WTC11 (cell line): ENCODE data around the gene SLC39A5.

Source experiments
- ATF2 ChIP-seq: sonication (generic); formaldehyde crosslinking; IDR thresholded peaks from 2 replicates; pipeline ENCODE4 v1.8.1; 2022; ENCODE audit warnings: low read depth, missing genetic modification reagents, borderline replicate concordance
- CTCF ChIP-seq: fragments of 200-600 bp; IDR thresholded peaks from 2 replicates; pipeline ENCODE4 v1.8.0; 2022; ENCODE audit warnings: antibody characterized with exemption
- FOXJ3 ChIP-seq: sonication (generic); formaldehyde crosslinking; IDR thresholded peaks from 2 replicates; pipeline ENCODE4 v1.9.0; 2021; ENCODE audit warnings: missing genetic modification reagents, mild to moderate bottlenecking, borderline replicate concordance
- TF ChIP-seq, protein P1 (sequence below): sonication (generic); formaldehyde crosslinking; IDR thresholded peaks from 2 replicates; pipeline ENCODE4 v1.8.0; 2022; ENCODE audit warnings: mild to moderate bottlenecking, missing genetic modification reagents

DNA sequence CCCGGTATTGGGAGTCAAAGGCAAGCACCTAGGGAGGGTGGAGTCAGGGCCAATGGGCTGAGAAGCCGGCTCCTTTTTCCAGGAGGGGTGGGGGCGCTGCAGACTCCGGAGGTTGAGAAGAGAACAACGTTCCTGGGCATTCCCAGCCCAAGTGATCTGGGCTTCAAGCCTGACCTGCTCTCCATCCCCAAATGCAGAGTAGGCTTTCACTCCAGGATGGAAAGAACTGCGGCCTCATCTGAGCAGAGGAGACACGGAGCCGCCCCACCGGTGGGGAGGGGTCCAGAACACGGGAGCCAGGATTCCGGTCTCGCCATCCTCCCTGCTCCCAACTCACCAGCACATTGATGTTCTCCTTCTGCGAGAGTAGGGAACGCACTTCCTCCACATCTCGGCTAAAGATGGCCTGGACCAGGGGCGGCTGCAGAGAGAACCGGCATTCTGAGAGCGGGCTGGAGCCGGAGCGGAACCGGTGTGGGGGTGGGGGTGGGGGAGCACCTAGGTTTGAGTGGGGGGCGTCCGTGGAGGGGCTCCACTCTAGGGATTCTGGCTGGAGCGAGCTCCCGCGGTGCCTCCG, 27.7 kb downstream of the SLC39A5 start:
- TF ChIP-seq ATF2 (CRISPR knock-in tag) (no peak), CTCF (no peak), FOXJ3 (CRISPR knock-in tag) (no peak)
- TF ChIP-seq, protein P1, sequence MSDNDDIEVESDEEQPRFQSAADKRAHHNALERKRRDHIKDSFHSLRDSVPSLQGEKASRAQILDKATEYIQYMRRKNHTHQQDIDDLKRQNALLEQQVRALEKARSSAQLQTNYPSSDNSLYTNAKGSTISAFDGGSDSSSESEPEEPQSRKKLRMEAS (CRISPR knock-in tag), result no peak
